Liver (tissue), 3 donors: ENCODE data around the gene DMXL2.

Experiments used
- MAX ChIP-seq: IDR thresholded peaks from 2 replicates; pipeline ENCODE4 v1.6.1; 2016; ENCODE audit warnings: antibody characterized with exemption
- NR2F2 ChIP-seq: IDR thresholded peaks from 2 replicates; pipeline ENCODE4 v1.6.1; 2016; ENCODE audit warnings: antibody characterized with exemption
- TAF1 ChIP-seq: conservative IDR thresholded peaks from 2 replicates; pipeline ENCODE4 v1.6.1; 2016; ENCODE audit warnings: antibody characterized with exemption, mild to moderate bottlenecking
- YY1 ChIP-seq: IDR thresholded peaks from 2 replicates; pipeline ENCODE4 v1.6.1; 2016; ENCODE audit warnings: antibody characterized with exemption, mild to moderate bottlenecking
- ZBTB33 ChIP-seq: IDR thresholded peaks from 2 replicates; pipeline ENCODE4 v1.6.1; 2016; ENCODE audit warnings: antibody characterized with exemption
- TF ChIP-seq, protein P1 (sequence below): fragments of 150-350 bp; IDR thresholded peaks from 2 replicates; pipeline ENCODE4 v1.5.1; 2017; ENCODE audit warnings: improper control_type of control experiment, low read depth, low read length; ENCODE audit not compliant: missing input control
- donor health status: healthy.
- donor health status: healthy.

GRCh38 chr15:51623386-51623938 is 891 bp upstream of the DMXL2 start:
- TF ChIP-seq, protein P1, sequence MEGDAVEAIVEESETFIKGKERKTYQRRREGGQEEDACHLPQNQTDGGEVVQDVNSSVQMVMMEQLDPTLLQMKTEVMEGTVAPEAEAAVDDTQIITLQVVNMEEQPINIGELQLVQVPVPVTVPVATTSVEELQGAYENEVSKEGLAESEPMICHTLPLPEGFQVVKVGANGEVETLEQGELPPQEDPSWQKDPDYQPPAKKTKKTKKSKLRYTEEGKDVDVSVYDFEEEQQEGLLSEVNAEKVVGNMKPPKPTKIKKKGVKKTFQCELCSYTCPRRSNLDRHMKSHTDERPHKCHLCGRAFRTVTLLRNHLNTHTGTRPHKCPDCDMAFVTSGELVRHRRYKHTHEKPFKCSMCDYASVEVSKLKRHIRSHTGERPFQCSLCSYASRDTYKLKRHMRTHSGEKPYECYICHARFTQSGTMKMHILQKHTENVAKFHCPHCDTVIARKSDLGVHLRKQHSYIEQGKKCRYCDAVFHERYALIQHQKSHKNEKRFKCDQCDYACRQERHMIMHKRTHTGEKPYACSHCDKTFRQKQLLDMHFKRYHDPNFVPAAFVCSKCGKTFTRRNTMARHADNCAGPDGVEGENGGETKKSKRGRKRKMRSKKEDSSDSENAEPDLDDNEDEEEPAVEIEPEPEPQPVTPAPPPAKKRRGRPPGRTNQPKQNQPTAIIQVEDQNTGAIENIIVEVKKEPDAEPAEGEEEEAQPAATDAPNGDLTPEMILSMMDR = no peak
- TF ChIP-seq ZBTB33 (no peak), MAX (no peak), NR2F2 (no peak), TAF1 (no peak), YY1 (no peak)
